Activated CD4-positive, alpha-beta T cell treated with anti-CD3 and anti-CD28 coated beads, Interleukin-2, amount 10 ng/mL, durations not matched to agents 24 days and 14 days (primary cell): ENCODE measurements around the gene CDH4. TPM values are rescaled to one million over a fixed set of nuclear protein-coding genes. Genes with fewer than 3 reads are reported as not detected.

ENCODE experiments used
- DNase-seq: peaks from one replicate; pipeline ENCODE4 v3.0.0; 2022
- H3K27ac Mint-ChIP-seq: one replicate; pipeline ENCODE4 v1.8.0; 2022; ENCODE audit warnings: mild to moderate bottlenecking, mixed read lengths
- H3K27me3 Mint-ChIP-seq: one replicate; pipeline ENCODE4 v1.8.0; 2022; ENCODE audit warnings: mixed read lengths
- H3K36me3 Mint-ChIP-seq: one replicate; pipeline ENCODE4 v1.8.0; 2022; ENCODE audit warnings: low read depth, mild to moderate bottlenecking, mixed read lengths
- H3K4me1 Mint-ChIP-seq: one replicate; pipeline ENCODE4 v1.8.0; 2021; ENCODE audit warnings: mixed read lengths
- H3K4me3 Mint-ChIP-seq: one replicate; pipeline ENCODE4 v1.8.0; 2022; ENCODE audit warnings: mild to moderate bottlenecking, moderate library complexity, mixed read lengths
- H3K9me3 Mint-ChIP-seq: one replicate; pipeline ENCODE4 v1.8.0; 2021; ENCODE audit warnings: mixed read lengths
- intact Hi-C: fragments of 100-400 bp; cut with micrococcal nuclease; formaldehyde crosslinking; loops from one replicate; pipeline ENCODE4 v1.15.1; 2023
- total RNA-seq: library from RNA; stranded (reverse); gene quantifications from 2 replicates; pipeline ENCODE4 v1.2.3, GENCODE V29; 2022

Gene CDH4
- total RNA-seq, 1 donor from 2014 or later, result not detected

- H3K4me3 Mint-ChIP-seq, result no peak overlapping the region
- H3K36me3 Mint-ChIP-seq, result no peaks in the 10 kb centered on the region
- H3K4me1 Mint-ChIP-seq, result no peaks in the 10 kb centered on the region
- no peaks in the 10 kb centered on the region for H3K27me3 Mint-ChIP-seq
- intact Hi-C loops, result no loop called here
- no peak overlapping the region for H3K27ac Mint-ChIP-seq
- DNase-seq, result no peak
- peaks cover 4% of the 10 kb centered on the region for H3K9me3 Mint-ChIP-seq
These were observed 352.5 kb downstream of the CDH4 start for GRCh38 chr20:61604549-61604948.

DNA sequence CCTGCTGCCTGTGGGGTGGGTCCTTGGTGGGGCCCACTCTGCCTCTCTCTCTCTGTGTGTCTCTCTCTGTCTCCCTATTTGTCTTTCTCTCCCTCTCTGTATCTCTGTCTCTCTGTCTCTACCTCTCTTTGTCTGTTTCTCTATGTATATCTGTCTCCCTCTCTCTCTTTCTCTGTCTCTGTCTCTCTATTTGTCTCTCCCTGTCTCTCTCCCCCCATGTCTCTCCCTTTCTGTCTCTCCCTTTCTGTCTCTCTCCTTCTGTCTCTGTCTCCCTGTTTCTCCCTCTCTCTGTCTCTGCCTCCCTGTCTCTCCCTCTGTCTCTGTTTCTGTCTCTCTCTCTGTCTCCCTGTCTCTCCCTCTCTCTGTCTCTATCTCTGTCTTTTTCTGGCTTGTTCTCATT, 353.2 kb downstream of the CDH4 start:
- no peak for DNase-seq
- Mint-ChIP-seq H3K4me1 (no peaks in the 10 kb centered on the region), H3K27me3 (no peaks in the 10 kb centered on the region), H3K4me3 (no peak overlapping the region), H3K9me3 (peaks cover 4% of the 10 kb centered on the region), H3K27ac (no peak overlapping the region), H3K36me3 (no peaks in the 10 kb centered on the region)
- intact Hi-C loops, result no loop called here

- no peak overlapping the region for H3K4me3 Mint-ChIP-seq
- no peaks in the 10 kb centered on the region for H3K27me3 Mint-ChIP-seq
- no peaks in the 10 kb centered on the region for H3K4me1 Mint-ChIP-seq
- intact Hi-C loops, result no loop called here
- H3K9me3 Mint-ChIP-seq, result peaks cover 4% of the 10 kb centered on the region
- no peak for DNase-seq
- H3K36me3 Mint-ChIP-seq, result no peaks in the 10 kb centered on the region
- no peak overlapping the region for H3K27ac Mint-ChIP-seq
These were observed 353.9 kb downstream of the CDH4 start for GRCh38 chr20:61605862-61606557.

GRCh38 chr20:61608275-61609085, 356.4 kb downstream of the CDH4 start:
- no peaks in the 10 kb centered on the region for H3K36me3 Mint-ChIP-seq
- H3K27ac Mint-ChIP-seq, result no peak overlapping the region
- no peaks in the 10 kb centered on the region for H3K27me3 Mint-ChIP-seq
- peak; percentile 60 for DNase-seq
- intact Hi-C loops, result no loop called here
- H3K4me3 Mint-ChIP-seq, result no peak overlapping the region
- H3K4me1 Mint-ChIP-seq, result no peaks in the 10 kb centered on the region
- H3K9me3 Mint-ChIP-seq, result no peaks in the 10 kb centered on the region

GRCh38 chr20:61609461-61609860, 357.4 kb downstream of the CDH4 start:
- no peaks in the 10 kb centered on the region for H3K36me3 Mint-ChIP-seq
- no peaks in the 10 kb centered on the region for H3K27me3 Mint-ChIP-seq
- intact Hi-C loops, result no loop called here
- H3K27ac Mint-ChIP-seq, result no peak overlapping the region
- DNase-seq, result no peak
- no peaks in the 10 kb centered on the region for H3K9me3 Mint-ChIP-seq
- H3K4me3 Mint-ChIP-seq, result no peak overlapping the region
- H3K4me1 Mint-ChIP-seq, result no peaks in the 10 kb centered on the region

DNA sequence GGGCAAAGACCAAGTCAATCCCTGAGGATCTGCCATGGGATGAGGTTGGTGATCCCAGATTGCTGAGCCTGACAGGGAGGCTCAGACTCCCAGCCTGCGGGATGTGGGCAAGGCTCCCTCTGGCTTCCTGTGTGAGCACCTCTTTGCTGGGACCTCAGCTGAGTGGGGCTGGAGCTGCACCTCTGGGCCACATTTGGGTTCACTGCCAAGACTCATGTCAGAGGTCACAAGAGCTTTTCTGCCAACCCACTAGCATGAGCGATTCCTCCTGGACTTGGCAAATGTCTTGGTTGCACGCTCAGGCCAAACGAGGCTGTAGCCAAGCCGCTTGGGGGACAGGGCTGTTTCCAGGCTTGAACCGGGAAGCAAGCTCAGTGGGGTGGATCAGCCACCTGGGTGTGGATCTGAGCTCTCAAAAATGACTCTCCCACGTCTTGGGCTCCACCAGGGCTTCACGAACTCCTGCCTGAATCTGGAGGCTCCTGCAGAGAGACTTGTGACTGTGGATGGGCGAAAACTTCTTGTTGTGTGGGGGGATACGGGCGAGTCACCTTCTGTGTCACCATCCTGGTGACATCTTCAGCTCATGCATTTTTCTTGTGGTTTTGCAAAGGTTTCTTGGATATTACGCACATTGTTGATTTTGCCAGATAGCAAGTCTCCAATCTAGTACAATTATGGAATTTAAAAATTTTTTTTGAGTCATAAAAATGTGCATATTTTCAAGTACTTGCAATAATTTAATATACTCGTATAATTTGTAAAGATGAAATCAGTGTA, 359.5 kb downstream of the CDH4 start:
- Mint-ChIP-seq H3K4me3 (no peak overlapping the region), H3K27me3 (no peaks in the 10 kb centered on the region), H3K27ac (no peak overlapping the region), H3K4me1 (no peaks in the 10 kb centered on the region), H3K9me3 (no peaks in the 10 kb centered on the region), H3K36me3 (no peaks in the 10 kb centered on the region)
- intact Hi-C loops, result no loop called here
- no peak for DNase-seq

GRCh38 chr20:61613917-61614705, 362.1 kb downstream of the CDH4 start:
- Mint-ChIP-seq H3K27me3 (no peaks in the 10 kb centered on the region), H3K4me3 (no peak overlapping the region), H3K36me3 (no peaks in the 10 kb centered on the region), H3K4me1 (no peaks in the 10 kb centered on the region), H3K27ac (no peak overlapping the region), H3K9me3 (peaks cover 3% of the 10 kb centered on the region)
- intact Hi-C loops, result no loop called here
- DNase-seq, result no peak

- no peaks in the 10 kb centered on the region for H3K27me3 Mint-ChIP-seq
These were observed 362.6 kb downstream of the CDH4 start for GRCh38 chr20:61614706-61615100.

DNA sequence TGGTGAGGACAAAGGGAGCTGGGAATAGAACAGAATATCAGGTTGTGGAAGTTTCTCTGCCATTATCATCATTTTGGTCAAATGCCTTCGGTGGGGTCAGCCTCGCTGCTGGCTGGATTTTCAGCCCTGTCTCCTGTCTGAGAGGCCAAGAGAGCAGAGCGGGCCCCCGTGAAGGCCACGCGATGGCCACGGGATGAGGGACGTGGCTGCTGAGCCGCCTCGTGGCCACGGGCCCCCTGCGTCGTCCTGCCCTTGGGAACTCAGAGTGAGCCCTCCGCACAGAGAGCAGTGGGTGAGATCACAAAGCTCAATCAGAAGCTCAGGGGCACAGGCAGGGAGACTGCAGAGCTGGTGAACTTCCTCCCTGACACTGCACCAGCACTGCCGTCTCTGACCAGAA, 363.7 kb downstream of the CDH4 start:
- no peak for DNase-seq
- Mint-ChIP-seq H3K9me3 (peaks cover 6% of the 10 kb centered on the region), H3K27ac (no peak overlapping the region)

More at GRCh38 chr20:61614706-61615100, 362.6 kb downstream of the CDH4 start:
- Mint-ChIP-seq H3K36me3 (no peaks in the 10 kb centered on the region), H3K9me3 (peaks cover 6% of the 10 kb centered on the region), H3K4me3 (no peak overlapping the region), H3K4me1 (no peaks in the 10 kb centered on the region), H3K27ac (no peak overlapping the region)
- intact Hi-C loops, result no loop called here
- DNase-seq, result no peak

DNA sequence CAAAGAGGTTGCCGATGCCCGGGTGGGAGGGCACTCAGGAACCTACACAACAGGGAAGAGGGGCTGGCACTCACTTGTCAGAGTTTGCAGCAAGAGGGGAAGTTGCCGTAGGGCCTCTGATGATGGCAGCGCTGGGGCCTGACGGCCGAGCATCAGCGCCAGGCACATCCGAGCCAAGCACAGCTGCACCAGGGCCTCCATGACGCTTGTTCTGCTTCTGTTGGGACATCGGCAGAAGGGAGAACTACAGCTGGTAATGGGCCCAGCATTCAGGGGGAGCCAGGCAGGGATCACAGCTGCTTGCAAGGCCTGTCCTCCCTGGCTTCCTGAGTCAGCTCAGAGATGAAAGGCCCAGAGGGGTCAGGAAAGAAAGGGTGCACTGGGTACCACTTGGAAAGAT, 367.7 kb downstream of the CDH4 start:
- Mint-ChIP-seq H3K27me3 (no peaks in the 10 kb centered on the region), H3K27ac (no peak overlapping the region), H3K9me3 (peaks cover 6% of the 10 kb centered on the region), H3K36me3 (no peaks in the 10 kb centered on the region), H3K4me3 (no peak overlapping the region), H3K4me1 (no peaks in the 10 kb centered on the region)
- DNase-seq, result no peak
- intact Hi-C loops, result no loop called here

More for the DNA sequence above, 363.7 kb downstream of the CDH4 start:
- no peak overlapping the region for H3K4me3 Mint-ChIP-seq
- no peaks in the 10 kb centered on the region for H3K27me3 Mint-ChIP-seq
- no peaks in the 10 kb centered on the region for H3K4me1 Mint-ChIP-seq
- intact Hi-C loops, result no loop called here
- H3K36me3 Mint-ChIP-seq, result no peaks in the 10 kb centered on the region

- intact Hi-C loops, result no loop called here
- no peaks in the 10 kb centered on the region for H3K36me3 Mint-ChIP-seq
- no peaks in the 10 kb centered on the region for H3K4me1 Mint-ChIP-seq
- no peak overlapping the region for H3K4me3 Mint-ChIP-seq
- H3K9me3 Mint-ChIP-seq, result peaks cover 6% of the 10 kb centered on the region
- no peaks in the 10 kb centered on the region for H3K27me3 Mint-ChIP-seq
- H3K27ac Mint-ChIP-seq, result no peak overlapping the region
- DNase-seq, result no peak
These were observed 368.1 kb downstream of the CDH4 start for GRCh38 chr20:61620174-61620573.

DNA sequence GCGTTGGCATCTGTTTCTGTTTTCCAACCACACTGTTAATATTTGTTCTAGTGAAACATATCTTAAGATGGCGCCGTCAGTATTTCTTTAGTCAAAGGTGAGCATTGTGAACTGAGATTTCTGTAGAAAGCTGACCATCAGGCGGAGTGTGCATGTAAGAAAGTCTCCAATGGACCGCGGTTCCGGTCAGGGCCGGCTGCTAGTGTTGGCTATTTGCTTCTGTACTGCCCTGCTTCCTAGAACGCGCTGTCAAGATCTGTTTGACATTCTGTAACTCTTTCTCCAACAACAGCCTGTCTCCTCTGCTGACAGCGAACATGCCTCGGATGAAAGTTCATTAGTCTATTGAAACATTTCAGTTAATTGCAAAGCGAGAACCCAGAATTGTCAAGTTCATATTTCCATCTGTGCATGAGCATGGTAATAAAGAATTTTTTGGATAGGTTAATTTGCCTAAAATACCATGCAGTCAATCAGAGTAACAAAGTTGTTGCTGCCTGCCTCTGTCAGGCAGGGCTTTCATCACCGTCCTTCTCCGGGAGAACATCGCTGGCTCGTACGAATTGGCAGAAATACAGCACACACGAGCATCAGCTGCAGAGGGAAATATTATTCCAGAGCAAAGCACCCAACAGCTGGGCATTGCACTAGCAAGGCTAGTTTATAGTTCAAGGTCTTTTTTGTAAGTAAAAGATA, 369.1 kb downstream of the CDH4 start:
- no peak overlapping the region for H3K4me3 Mint-ChIP-seq
- H3K4me1 Mint-ChIP-seq, result no peaks in the 10 kb centered on the region
- H3K27me3 Mint-ChIP-seq, result no peaks in the 10 kb centered on the region
- no peak for DNase-seq
- peaks cover 6% of the 10 kb centered on the region for H3K9me3 Mint-ChIP-seq
- H3K36me3 Mint-ChIP-seq, result no peaks in the 10 kb centered on the region
- intact Hi-C loops, result no loop called here
- H3K27ac Mint-ChIP-seq, result no peak overlapping the region

DNA sequence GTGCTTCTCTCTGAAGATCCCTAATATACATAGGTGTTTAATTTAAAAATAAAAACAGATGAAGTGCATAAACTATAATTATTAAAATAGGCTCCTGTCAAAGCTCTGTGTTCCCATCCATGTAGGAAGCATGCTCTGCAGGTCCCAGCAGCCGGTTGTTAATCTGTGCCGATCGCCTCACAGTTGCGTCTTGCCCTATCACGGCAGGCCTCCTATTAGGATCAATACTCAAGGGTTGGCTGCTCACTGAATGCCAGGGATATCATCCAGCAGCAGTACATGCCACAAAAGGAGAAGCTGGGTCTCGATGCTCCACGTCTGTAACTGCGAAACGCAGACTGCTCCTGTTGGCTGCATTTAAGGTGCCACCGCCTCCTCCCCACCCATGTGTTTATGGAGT, 369.8 kb downstream of the CDH4 start:
- Mint-ChIP-seq H3K27ac (no peak overlapping the region), H3K27me3 (no peaks in the 10 kb centered on the region), H3K9me3 (peaks cover 6% of the 10 kb centered on the region), H3K36me3 (no peaks in the 10 kb centered on the region), H3K4me1 (no peaks in the 10 kb centered on the region), H3K4me3 (no peak overlapping the region)
- DNase-seq, result no peak
- intact Hi-C loops, result no loop called here
